OCI-LY1 (cell line): ENCODE measurements around the gene MAP4K4.

Source experiments
- H2AFZ ChIP-seq: fragments of 200-600 bp; sonication (generic), shearing (Covaris generic); 2 replicates; pipeline ENCODE4 v1.6.0; 2014; ENCODE audit warnings: antibody characterized with exemption, mild to moderate bottlenecking, low read length
- H3F3A ChIP-seq: fragments of 200-600 bp; sonication (generic), shearing (Covaris generic); 2 replicates; pipeline ENCODE4 v1.6.0; 2014; ENCODE audit warnings: mild to moderate bottlenecking, antibody characterized with exemption, low read length, moderate library complexity; ENCODE audit not compliant: insufficient read depth
- H3K27ac ChIP-seq: fragments of 200-600 bp; sonication (generic); 2 replicates; pipeline ENCODE4 v1.5.1; 2014; ENCODE audit warnings: low read length, mixed run types, mild to moderate bottlenecking, low read depth; ENCODE audit not compliant: poor library complexity, severe bottlenecking
- H3K27me3 ChIP-seq: fragments of 200-600 bp; sonication (generic); 2 replicates; pipeline ENCODE4 v1.6.0; 2014; ENCODE audit warnings: antibody characterized with exemption, mild to moderate bottlenecking, low read length, moderate library complexity; ENCODE audit not compliant: insufficient read depth
- H3K36me3 ChIP-seq: fragments of 200-600 bp; sonication (generic); 2 replicates; pipeline ENCODE4 v1.6.1; 2014; ENCODE audit warnings: mild to moderate bottlenecking, antibody characterized with exemption, low read length, moderate library complexity, mixed read lengths; ENCODE audit not compliant: insufficient read depth
- H3K4me1 ChIP-seq: fragments of 200-600 bp; sonication (generic); 2 replicates; pipeline ENCODE4 v1.5.1; 2014; ENCODE audit warnings: mild to moderate bottlenecking, low read length, moderate library complexity; ENCODE audit not compliant: insufficient read depth, severe bottlenecking
- H3K4me2 ChIP-seq: fragments of 200-600 bp; sonication (generic), shearing (Covaris generic); 2 replicates; pipeline ENCODE4 v1.6.1; 2014; ENCODE audit warnings: low read length
- H3K4me3 ChIP-seq: fragments of 200-600 bp; sonication (generic); 2 replicates; pipeline ENCODE4 v1.5.1; 2014; ENCODE audit warnings: low read length, low read depth, mild to moderate bottlenecking, mixed read lengths; ENCODE audit not compliant: poor library complexity, severe bottlenecking
- H3K79me2 ChIP-seq: fragments of 200-600 bp; shearing (Covaris generic); 2 replicates; pipeline ENCODE4 v1.6.1; 2016; ENCODE audit warnings: mixed run types, low read length, mixed read lengths; ENCODE audit not compliant: insufficient read depth
- H3K9ac ChIP-seq: fragments of 200-600 bp; sonication (generic), shearing (Covaris generic); 2 replicates; pipeline ENCODE4 v1.6.1; 2014; ENCODE audit warnings: mild to moderate bottlenecking, low read length, mixed read lengths
- H3K9me2 ChIP-seq: fragments of 200-600 bp; sonication (generic), shearing (Covaris generic); 2 replicates; pipeline ENCODE4 v1.6.1; 2014; ENCODE audit warnings: low read depth, mild to moderate bottlenecking, low read length, mixed read lengths
- H3K9me3 ChIP-seq: fragments of 200-600 bp; shearing (Covaris generic); 2 replicates; pipeline ENCODE4 v1.6.1; 2014; ENCODE audit warnings: low read length, mixed read lengths
- H4K20me1 ChIP-seq: fragments of 200-600 bp; sonication (generic), shearing (Covaris generic); 2 replicates; pipeline ENCODE4 v1.6.0; 2016; ENCODE audit warnings: mild to moderate bottlenecking, low read length; ENCODE audit not compliant: insufficient read depth
- CTCF ChIP-seq: fragments of 200-600 bp; sonication (generic), shearing (Covaris generic); IDR thresholded peaks from 2 replicates; pipeline ENCODE4 v1.5.1; 2017; ENCODE audit warnings: mild to moderate bottlenecking, antibody characterized with exemption, low read length, moderate library complexity, mixed read lengths
- EZH2 ChIP-seq: fragments of 200-600 bp; sonication (generic), shearing (Covaris generic); IDR thresholded peaks from 2 replicates; pipeline ENCODE4 v1.8.0; 2017; ENCODE audit warnings: borderline replicate concordance, mixed run types, mild to moderate bottlenecking, antibody characterized with exemption, low read length, moderate library complexity, mixed read lengths

MAP4K4 gene

GRCh38 chr2:101874069-101874468 lies 176.6 kb downstream of the MAP4K4 start:
- Histone ChIP-seq H3K4me2 (no peak overlapping the region), H4K20me1 (no peaks in the 10 kb centered on the region), H3K9ac (no peak overlapping the region), H3K9me3 (no peaks in the 10 kb centered on the region), H3K79me2 (no peaks in the 10 kb centered on the region), H3K27ac (no peak overlapping the region), H3F3A (no peaks in the 10 kb centered on the region), H3K4me3 (no peak overlapping the region), H2AFZ (no peak overlapping the region), H3K4me1 (no peaks in the 10 kb centered on the region), H3K36me3 (peaks cover 69% of the 10 kb centered on the region; the same call in 1 of the 2 replicates), H3K9me2 (no peaks in the 10 kb centered on the region), H3K27me3 (no peaks in the 10 kb centered on the region)
- no peak for TF ChIP-seq EZH2
- TF ChIP-seq CTCF, result no peak

GRCh38 chr2:101879466-101879865 lies 182.0 kb downstream of the MAP4K4 start:
- H3K79me2 ChIP-seq, result no peaks in the 10 kb centered on the region
- H3K9me2 ChIP-seq, result no peaks in the 10 kb centered on the region
- no peak overlapping the region for H3K27ac ChIP-seq
- H3K4me1 ChIP-seq, result no peaks in the 10 kb centered on the region
- no peak overlapping the region for H3K4me3 ChIP-seq
- TF ChIP-seq CTCF (no peak), EZH2 (no peak)
- no peaks in the 10 kb centered on the region for H3K9me3 ChIP-seq
- H3K36me3 ChIP-seq, result peaks cover 52% of the 10 kb centered on the region; the same call in 1 of the 2 replicates
- H4K20me1 ChIP-seq, result no peaks in the 10 kb centered on the region
- no peak overlapping the region for H2AFZ ChIP-seq
- H3K27me3 ChIP-seq, result no peaks in the 10 kb centered on the region
- no peak overlapping the region for H3K4me2 ChIP-seq
- no peaks in the 10 kb centered on the region for H3F3A ChIP-seq
- no peak overlapping the region for H3K9ac ChIP-seq

- H3K27me3 ChIP-seq, result no peaks in the 10 kb centered on the region
- peaks cover 45% of the 10 kb centered on the region; the same call in 1 of the 2 replicates for H3K36me3 ChIP-seq
- H3K27ac ChIP-seq, result no peak overlapping the region
- H3K4me2 ChIP-seq, result no peak overlapping the region
- no peak overlapping the region for H2AFZ ChIP-seq
- H4K20me1 ChIP-seq, result no peaks in the 10 kb centered on the region
- no peaks in the 10 kb centered on the region for H3K79me2 ChIP-seq
- H3K9ac ChIP-seq, result no peak overlapping the region
- no peak overlapping the region for H3K4me3 ChIP-seq
- H3F3A ChIP-seq, result no peaks in the 10 kb centered on the region
- TF ChIP-seq EZH2, result no peak
- no peak for TF ChIP-seq CTCF
- H3K4me1 ChIP-seq, result no peaks in the 10 kb centered on the region
- no peaks in the 10 kb centered on the region for H3K9me2 ChIP-seq
- no peaks in the 10 kb centered on the region for H3K9me3 ChIP-seq
Observed at GRCh38 chr2:101881131-101881530, 183.6 kb downstream of the MAP4K4 start.
